Measurements from ENCODE around the gene RPP21. TPM values are rescaled to one million over a fixed set of nuclear protein-coding genes. Genes with fewer than 3 reads are reported as not detected.

Gene RPP21
- total and polyA plus RNA-seq, 9 donors: 14.2 to 106 (median 44.5) TPM

GRCh38 chr6:30359276-30359675, 14.3 kb downstream of the RPP21 start:
- H3K36me3 ChIP-seq: no peaks in the 10 kb centered on the region
- intact Hi-C loops (cut with DNase I): no loop called here
- no peak overlapping the region for H3K4me3 ChIP-seq
- 36 to 45% (median 41%) methylated on average over 5 of the region's 5 CpGs for WGBS, 3 donors
- no peaks in the 10 kb centered on the region for H3K9me3 ChIP-seq
- no peak for DNase-seq
- H3K27ac ChIP-seq: no peak overlapping the region
- H3K27me3 ChIP-seq: no peaks in the 10 kb centered on the region
- no peaks in the 10 kb centered on the region for H3K4me1 ChIP-seq (ENCODE audit: insufficient read depth)
- no peak for TF ChIP-seq POLR2A (IDR thresholded peaks at IDR 0.05)
- TF ChIP-seq CTCF (IDR thresholded peaks at IDR 0.05): no peak
- no peak for TF ChIP-seq EP300 (IDR thresholded peaks at IDR 0.05)

- WGBS, 3 donors: 44 to 50% (median 48%) methylated on average over 13 of the region's 13 CpGs
- TF ChIP-seq POLR2A (IDR thresholded peaks at IDR 0.05) (no peak), CTCF (IDR thresholded peaks at IDR 0.05) (no peak), EP300 (IDR thresholded peaks at IDR 0.05) (no peak)
- no peak for DNase-seq
- Histone ChIP-seq H3K4me1 (ENCODE audit: insufficient read depth) (no peaks in the 10 kb centered on the region), H3K27ac (no peak overlapping the region), H3K9me3 (no peaks in the 10 kb centered on the region), H3K27me3 (no peaks in the 10 kb centered on the region), H3K36me3 (no peaks in the 10 kb centered on the region), H3K4me3 (no peak overlapping the region)
- intact Hi-C loops (cut with DNase I): no loop called here
Observed at GRCh38 chr6:30360139-30360538, 15.2 kb downstream of the RPP21 start.

- DNase-seq: no peak
- intact Hi-C loops (cut with DNase I): no loop called here
- 82 to 84% (median 84%) methylated on average over 2 of the region's 2 CpGs for WGBS, 3 donors
- Histone ChIP-seq H3K27me3 (no peaks in the 10 kb centered on the region), H3K4me1 (ENCODE audit: insufficient read depth) (no peaks in the 10 kb centered on the region), H3K9me3 (no peaks in the 10 kb centered on the region), H3K36me3 (no peaks in the 10 kb centered on the region), H3K27ac (no peak overlapping the region), H3K4me3 (no peak overlapping the region)
- TF ChIP-seq POLR2A (IDR thresholded peaks at IDR 0.05): no peak
- no peak for TF ChIP-seq CTCF (IDR thresholded peaks at IDR 0.05)
- no peak for TF ChIP-seq EP300 (IDR thresholded peaks at IDR 0.05)
Observed at GRCh38 chr6:30361661-30362060, 16.7 kb downstream of the RPP21 start.

GRCh38 chr6:30363459-30363858, 18.5 kb downstream of the RPP21 start:
- no peak overlapping the region for H3K27ac ChIP-seq

More at GRCh38 chr6:30363459-30363858, 18.5 kb downstream of the RPP21 start:
- H3K4me1 ChIP-seq (ENCODE audit: insufficient read depth): no peaks in the 10 kb centered on the region
- 71 to 87% (median 78%) methylated on average over 2 of the region's 2 CpGs for WGBS, 3 donors
- intact Hi-C loops (cut with DNase I): no loop called here
- no peaks in the 10 kb centered on the region for H3K36me3 ChIP-seq
- H3K9me3 ChIP-seq: no peaks in the 10 kb centered on the region
- no peak for DNase-seq
- H3K4me3 ChIP-seq: no peak overlapping the region
- TF ChIP-seq POLR2A (IDR thresholded peaks at IDR 0.05) (no peak), CTCF (IDR thresholded peaks at IDR 0.05) (no peak), EP300 (IDR thresholded peaks at IDR 0.05) (no peak)
- H3K27me3 ChIP-seq: no peaks in the 10 kb centered on the region
